GM12878 (cell line): ENCODE measurements around the gene CNKSR3.

ENCODE experiments used
- CBX3 ChIP-seq: fragments of 200-600 bp; sonication (generic); IDR thresholded peaks from 2 replicates; pipeline ENCODE4 v1.6.1; 2016; ENCODE audit warnings: low read depth, borderline replicate concordance
- CTCF ChIP-seq, 3 experiments: IDR thresholded peaks in 2 of 3; conservative IDR thresholded peaks in 1 of 3; 2 replicates each; pipeline ENCODE4 v1.5.1; 2011; ENCODE audit warnings: low read depth in 3 of 3, low read length in 3 of 3, mild to moderate bottlenecking in 3 of 3, control low read depth in 2 of 3, moderate library complexity in 2 of 3, inconsistent platforms in 1 of 3, mixed read lengths in 1 of 3; ENCODE audit not compliant: control insufficient read depth in 2 of 3, insufficient read depth in 1 of 3; ENCODE audit errors: extremely low read depth in 1 of 3
- E2F8 ChIP-seq: fragments of 450-650 bp; IDR thresholded peaks from 2 replicates; pipeline ENCODE4 v1.6.1; 2018; ENCODE audit warnings: mild to moderate bottlenecking, low read depth, moderate library complexity; ENCODE audit not compliant: partially characterized antibody
- EP300 ChIP-seq, 2 experiments: fragments of 150-350 bp in 1 of 2; IDR thresholded peaks; 2 replicates each; pipeline ENCODE4 v1.6.1; 2011 to 2012; ENCODE audit warnings: low read depth in 2 of 2, low read length in 2 of 2, borderline replicate concordance in 1 of 2, improper control_type of control experiment in 1 of 2, inconsistent platforms in 1 of 2; ENCODE audit not compliant: control insufficient read depth in 1 of 2
- EZH2 ChIP-seq: IDR thresholded peaks from 2 replicates; pipeline ENCODE4 v1.6.1; 2012; ENCODE audit warnings: low read depth, mild to moderate bottlenecking, control low read depth, inconsistent platforms, low read length, borderline replicate concordance; ENCODE audit not compliant: control insufficient read depth
- IKZF2 ChIP-seq, 2 experiments: fragments of 450-650 bp; IDR thresholded peaks; 2 replicates each; pipeline ENCODE4 v1.6.1; 2017; ENCODE audit warnings: mild to moderate bottlenecking in 2 of 2, moderate library complexity in 2 of 2
- RAD21 ChIP-seq: IDR thresholded peaks from 2 replicates; pipeline ENCODE4 v1.6.1; 2011; ENCODE audit warnings: mild to moderate bottlenecking, low read depth, low read length, moderate library complexity; ENCODE audit not compliant: insufficient read depth
- SRF ChIP-seq, 2 experiments: IDR thresholded peaks; 2 replicates each; pipeline ENCODE4 v1.6.1; 2011; ENCODE audit warnings: low read depth in 2 of 2, low read length in 2 of 2, mild to moderate bottlenecking in 1 of 2, moderate library complexity in 1 of 2
- TCF7 ChIP-seq: IDR thresholded peaks from 2 replicates; pipeline ENCODE4 v1.6.1; 2014; ENCODE audit warnings: antibody characterized with exemption, borderline replicate concordance
- ZNF274 ChIP-seq: IDR thresholded peaks from one replicate; pipeline ENCODE4 v1.8.0; 2011; ENCODE audit not compliant: insufficient read length, insufficient read depth
- TF ChIP-seq, protein P1 (sequence below): fragments of 450-650 bp; formaldehyde crosslinking; IDR thresholded peaks from 2 replicates; pipeline ENCODE4 v1.5.0; 2022; ENCODE audit warnings: mild to moderate bottlenecking, missing genetic modification characterization
- TF ChIP-seq, protein P2 (sequence below): IDR thresholded peaks from 2 replicates; pipeline ENCODE4 v1.6.1; 2012; ENCODE audit warnings: low read depth, low read length, improper control_type of control experiment

DNA sequence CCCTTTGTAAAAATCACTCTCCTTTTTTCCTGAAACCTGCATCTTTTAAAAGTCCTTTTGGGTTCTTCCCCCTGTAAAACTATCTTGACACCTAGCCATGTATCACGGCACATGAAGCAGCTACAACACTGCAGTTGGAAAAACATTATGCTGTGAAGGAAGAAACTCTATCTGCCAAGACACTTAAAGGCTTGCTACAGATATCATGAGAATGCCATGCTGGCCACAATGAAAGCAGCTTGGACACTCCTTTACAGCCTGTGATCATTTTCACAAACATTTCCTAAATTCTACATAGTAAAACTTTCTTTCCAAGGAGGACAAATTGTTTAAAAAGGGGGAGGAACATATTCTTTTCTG lies 31.8 kb downstream of the CNKSR3 start:
- TF ChIP-seq E2F8, result no peak
- no peak for TF ChIP-seq EP300 (IDR thresholded peaks at IDR 0.05; ENCODE audit: borderline replicate concordance in 1 of 2, control insufficient read depth in 1 of 2, low read depth in 2 of 2, low read length in 2 of 2)
- no peak for TF ChIP-seq EZH2
- TF ChIP-seq CTCF (IDR thresholded peaks at IDR 0.05 in 2 of 3, conservative IDR thresholded peaks at IDR 0.05 in 1 of 3; ENCODE audit: control insufficient read depth in 2 of 3, extremely low read depth in 1 of 3, insufficient read depth in 1 of 3, low read depth in 3 of 3, low read length in 3 of 3), result no peak
- no peak for TF ChIP-seq SRF (IDR thresholded peaks at IDR 0.05; ENCODE audit: low read depth in 2 of 2, low read length in 2 of 2)
- no peak for TF ChIP-seq CBX3
- TF ChIP-seq, protein P1, sequence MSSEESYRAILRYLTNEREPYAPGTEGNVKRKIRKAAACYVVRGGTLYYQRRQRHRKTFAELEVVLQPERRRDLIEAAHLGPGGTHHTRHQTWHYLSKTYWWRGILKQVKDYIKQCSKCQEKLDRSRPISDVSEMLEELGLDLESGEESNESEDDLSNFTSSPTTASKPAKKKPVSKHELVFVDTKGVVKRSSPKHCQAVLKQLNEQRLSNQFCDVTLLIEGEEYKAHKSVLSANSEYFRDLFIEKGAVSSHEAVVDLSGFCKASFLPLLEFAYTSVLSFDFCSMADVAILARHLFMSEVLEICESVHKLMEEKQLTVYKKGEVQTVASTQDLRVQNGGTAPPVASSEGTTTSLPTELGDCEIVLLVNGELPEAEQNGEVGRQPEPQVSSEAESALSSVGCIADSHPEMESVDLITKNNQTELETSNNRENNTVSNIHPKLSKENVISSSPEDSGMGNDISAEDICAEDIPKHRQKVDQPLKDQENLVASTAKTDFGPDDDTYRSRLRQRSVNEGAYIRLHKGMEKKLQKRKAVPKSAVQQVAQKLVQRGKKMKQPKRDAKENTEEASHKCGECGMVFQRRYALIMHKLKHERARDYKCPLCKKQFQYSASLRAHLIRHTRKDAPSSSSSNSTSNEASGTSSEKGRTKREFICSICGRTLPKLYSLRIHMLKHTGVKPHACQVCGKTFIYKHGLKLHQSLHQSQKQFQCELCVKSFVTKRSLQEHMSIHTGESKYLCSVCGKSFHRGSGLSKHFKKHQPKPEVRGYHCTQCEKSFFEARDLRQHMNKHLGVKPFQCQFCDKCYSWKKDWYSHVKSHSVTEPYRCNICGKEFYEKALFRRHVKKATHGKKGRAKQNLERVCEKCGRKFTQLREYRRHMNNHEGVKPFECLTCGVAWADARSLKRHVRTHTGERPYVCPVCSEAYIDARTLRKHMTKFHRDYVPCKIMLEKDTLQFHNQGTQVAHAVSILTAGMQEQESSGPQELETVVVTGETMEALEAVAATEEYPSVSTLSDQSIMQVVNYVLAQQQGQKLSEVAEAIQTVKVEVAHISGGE (CRISPR knock-in tag), result no peak
- TF ChIP-seq IKZF2 (IDR thresholded peaks at IDR 0.05), result no peak
- TF ChIP-seq TCF7, result no peak
- TF ChIP-seq RAD21, result no peak
- TF ChIP-seq ZNF274, result no peak
- TF ChIP-seq, protein P2, sequence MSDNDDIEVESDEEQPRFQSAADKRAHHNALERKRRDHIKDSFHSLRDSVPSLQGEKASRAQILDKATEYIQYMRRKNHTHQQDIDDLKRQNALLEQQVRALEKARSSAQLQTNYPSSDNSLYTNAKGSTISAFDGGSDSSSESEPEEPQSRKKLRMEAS, result no peak
